DMS 273 (cell line): ENCODE results near the gene INO80.

ENCODE experiments used
- DNase-seq: peaks from one replicate; lab custom pipeline; 2025; ENCODE audit not compliant: unreplicated experiment; lab: John Stamatoyannopoulos, UW

The INO80 gene

DNA sequence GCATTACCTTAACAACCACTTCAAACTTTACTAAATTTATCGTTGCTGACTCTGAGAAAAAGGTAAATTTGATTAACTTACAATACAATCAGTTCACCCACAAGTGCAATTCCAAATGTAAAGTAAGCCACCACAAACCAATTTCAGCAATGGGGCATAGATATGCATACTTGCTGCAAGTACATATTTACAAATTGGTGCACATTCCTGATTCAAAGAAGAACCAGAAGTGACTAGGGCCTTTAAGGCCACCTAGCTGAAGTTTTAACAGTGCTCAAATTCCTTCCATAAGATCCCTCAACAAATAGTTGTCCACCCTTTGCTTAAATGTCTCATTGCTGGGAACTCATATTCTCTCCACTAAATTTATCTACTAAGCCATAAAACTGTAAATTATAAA, 67.2 kb downstream of the INO80 start:
- DNase-seq = no peak

DNA sequence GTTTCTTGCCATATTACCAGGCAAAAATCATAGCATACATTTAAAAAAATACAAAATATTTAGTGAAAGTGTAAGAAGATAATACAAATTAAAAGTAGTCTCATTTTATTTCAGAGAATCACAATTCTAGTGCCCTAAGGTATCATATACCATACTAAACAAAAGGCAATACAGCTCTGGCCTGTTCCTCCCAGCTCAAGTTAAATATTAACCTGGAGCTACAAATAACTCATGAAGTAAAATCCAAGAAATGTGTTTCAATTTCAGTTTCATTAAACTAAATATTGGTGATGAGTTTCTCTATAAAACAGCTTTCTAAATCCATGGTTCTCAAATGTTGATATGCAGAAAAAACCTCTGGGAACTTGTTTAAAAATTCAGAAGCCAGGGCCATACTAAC, 67.7 kb downstream of the INO80 start:
- DNase-seq = no peak

- no peak for DNase-seq
Measured at GRCh38 chr15:41047474-41047873, 68.6 kb downstream of the INO80 start.

GRCh38 chr15:41043276-41043951, 72.7 kb downstream of the INO80 start:
- no peak for DNase-seq

GRCh38 chr15:41042851-41043250, 73.2 kb downstream of the INO80 start:
- DNase-seq = no peak

GRCh38 chr15:41039121-41039520, 77.0 kb downstream of the INO80 start:
- no peak for DNase-seq

GRCh38 chr15:41032079-41032328, 84.1 kb downstream of the INO80 start:
- no peak for DNase-seq

DNA sequence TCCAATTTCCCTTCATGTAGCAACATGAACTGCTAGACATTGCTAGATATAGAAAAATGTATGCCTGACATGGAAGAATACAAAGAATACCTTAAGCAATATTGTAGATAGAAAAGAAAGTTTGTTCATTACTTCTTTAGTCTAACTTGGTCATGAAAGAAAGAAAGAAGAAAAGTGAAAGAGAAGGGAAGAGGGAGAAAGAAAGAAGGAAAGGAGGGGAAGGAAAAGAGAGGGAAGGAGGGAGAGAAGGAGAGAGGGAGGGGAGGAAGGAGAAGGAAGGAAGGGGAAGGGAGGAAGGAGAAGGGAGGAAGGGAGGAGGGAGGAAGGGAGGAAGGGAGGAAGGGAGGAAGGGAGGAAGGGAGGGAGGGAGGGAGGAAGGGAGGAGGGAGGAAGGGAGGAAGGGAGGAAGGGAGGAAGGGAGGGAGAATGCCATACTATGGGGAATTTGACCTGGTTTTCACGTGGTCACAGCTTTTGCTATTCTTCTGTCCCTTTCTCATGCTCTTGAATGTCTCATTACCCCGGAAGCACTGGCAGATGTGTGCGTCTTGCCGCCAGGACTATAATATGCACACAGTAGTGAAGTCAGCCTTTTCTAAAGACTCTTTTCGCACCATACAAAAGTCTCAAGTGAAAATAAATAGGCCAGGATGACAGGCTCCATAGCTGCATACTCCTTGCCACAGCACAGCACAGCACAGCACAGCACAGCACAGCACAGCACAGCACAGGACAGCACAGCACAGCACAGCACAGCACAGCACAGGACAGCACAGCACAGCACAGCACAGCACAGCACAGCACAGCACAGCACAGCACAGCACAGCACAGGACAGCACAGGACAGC, 84.6 kb downstream of the INO80 start:
- no peak for DNase-seq

DNA sequence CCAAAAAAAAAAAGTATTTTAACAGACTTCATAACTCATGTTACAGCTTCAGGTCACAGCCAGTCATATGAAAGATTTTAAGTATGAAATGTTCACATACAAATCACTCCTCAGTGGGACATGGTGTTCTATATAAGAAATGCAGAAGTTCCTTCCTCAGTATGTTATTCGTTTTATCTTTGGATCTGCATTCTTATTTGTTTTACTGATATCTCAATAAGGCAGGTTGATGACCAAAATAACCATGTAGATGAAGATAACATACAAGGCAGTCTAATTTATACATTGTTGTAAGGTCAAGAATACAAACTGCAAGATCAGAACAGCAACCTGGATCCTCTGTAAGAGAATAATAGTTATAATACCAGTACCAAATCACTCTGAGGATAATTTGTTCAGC, 87.2 kb downstream of the INO80 start:
- DNase-seq = no peak

DNA sequence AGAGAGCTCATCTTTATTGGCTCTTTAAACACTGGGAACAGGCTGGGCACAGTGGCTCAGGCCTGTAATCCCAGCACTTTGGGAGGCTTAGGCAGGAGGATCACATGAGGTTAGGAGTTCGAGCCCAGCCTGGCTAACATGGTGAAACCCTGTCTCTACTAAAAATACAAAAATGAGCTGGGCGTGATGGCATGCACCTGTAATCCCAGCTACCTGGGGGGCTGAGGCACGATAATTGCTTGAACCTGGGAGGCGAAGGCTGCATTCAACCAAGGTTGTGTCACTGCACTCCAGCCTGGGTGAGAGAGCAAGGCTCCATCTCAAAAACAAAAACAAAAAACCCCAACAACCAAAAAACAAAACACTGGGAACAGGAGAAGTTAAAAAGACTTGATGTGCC, 90.7 kb downstream of the INO80 start:
- no peak for DNase-seq

- DNase-seq = no peak
Measured at GRCh38 chr15:41024885-41025284, 91.2 kb downstream of the INO80 start.

DNA sequence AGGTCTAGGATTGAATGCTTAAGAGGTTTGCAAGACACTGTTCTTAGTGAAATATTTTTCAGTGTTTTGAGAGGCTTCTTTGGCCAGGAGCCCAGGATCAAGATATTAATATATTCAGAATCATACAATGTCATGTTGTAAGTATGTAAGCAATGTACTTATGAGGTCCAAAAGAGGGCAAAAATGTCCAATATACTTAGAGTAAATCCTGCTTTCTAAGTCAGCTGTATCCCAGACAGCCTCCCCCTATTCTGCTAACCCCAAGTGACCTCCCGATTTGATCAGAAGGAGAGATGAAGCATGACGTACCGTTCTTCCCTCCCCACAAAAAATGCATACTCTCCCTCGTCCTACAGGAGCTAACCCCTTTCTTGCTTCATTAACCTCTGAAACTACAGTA, 91.9 kb downstream of the INO80 start:
- no peak for DNase-seq

- DNase-seq = peak; percentile 51
Measured at GRCh38 chr15:41022487-41023090, 93.5 kb downstream of the INO80 start.

- no peak for DNase-seq
Measured at GRCh38 chr15:41020829-41021228, 95.3 kb downstream of the INO80 start.

GRCh38 chr15:41020311-41020710, 95.8 kb downstream of the INO80 start:
- DNase-seq = no peak

GRCh38 chr15:41019174-41019573, 96.9 kb downstream of the INO80 start:
- no peak for DNase-seq

DNA sequence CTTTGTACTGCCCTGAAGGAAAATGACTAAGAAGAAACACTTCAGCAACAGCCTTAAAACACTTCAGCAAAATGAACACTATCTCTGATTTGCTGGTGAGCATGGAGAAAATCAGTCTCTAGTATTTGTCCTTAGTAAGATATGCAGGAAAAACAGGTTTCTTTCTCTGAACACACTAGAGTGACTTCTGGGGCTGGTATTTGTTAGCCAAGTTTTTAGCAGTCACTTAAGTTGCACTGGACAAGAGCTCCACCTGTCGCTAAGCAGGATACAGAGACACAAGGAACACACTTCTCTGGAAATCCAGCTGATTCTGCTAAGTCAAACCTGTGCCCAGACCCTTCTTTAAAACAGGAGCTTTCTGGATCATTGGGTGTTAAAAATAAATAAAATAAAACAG, 97.5 kb downstream of the INO80 start:
- peak; percentile 5 for DNase-seq

DNA sequence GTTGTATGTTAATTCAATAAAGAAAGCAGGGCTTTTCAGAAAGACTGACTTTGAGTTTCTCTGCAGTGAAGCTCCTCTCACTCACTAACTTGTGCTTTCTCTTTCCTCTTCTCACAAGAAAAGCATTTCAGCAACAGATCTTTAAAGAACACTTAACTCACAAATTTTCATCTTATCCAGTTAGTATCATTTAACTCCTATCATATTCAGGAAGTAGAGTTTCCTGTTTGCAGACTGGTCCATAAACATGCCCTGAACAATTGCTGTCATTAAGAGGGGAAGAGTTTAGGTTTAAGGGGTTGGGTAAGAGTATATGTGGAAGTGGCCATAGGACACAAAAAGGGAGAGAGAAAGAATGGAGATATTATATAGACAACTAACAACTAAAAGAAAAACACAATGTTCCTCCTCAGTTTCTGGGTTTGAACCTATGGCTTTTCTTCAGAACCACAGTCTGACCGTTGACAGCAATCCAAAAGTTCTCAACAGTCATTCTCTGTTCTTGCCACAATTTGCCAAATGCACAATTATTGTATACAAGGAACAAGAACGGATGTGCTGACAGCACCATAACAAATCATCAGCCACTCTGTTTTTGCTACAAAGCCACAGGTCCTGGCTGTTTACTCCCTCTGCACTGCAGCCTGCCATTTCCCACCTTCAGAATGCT, 98.9 kb downstream of the INO80 start:
- DNase-seq = no peak

GRCh38 chr15:41013691-41014414, 102.2 kb downstream of the INO80 start:
- DNase-seq = no peak

GRCh38 chr15:41011055-41011815, 104.8 kb downstream of the INO80 start:
- peak; percentile 3 for DNase-seq

DNA sequence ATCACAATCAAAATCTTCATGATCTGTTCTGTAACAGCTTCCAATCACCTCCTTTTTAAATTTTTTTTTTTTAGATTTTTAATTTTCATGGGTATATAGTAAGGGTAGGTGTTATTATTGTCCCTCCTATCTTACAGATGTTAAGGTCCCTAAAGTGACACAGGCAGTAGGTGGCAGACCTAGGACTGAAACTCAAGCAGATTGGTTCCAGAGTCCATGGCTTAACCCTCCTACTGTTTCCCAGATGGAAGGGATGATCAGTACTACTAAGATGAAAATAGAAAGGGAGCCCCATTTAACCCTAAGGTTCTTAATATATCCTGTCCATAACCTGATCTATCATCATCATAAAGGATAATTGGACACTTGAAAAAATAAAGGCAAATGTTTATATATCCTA, 105.7 kb downstream of the INO80 start:
- DNase-seq = no peak
